Measurements from ENCODE around the gene JUP.
"Not testable (repeated sequence)": the region's sequence is repeated elsewhere in the genome, so short reads cannot be mapped to it uniquely, and the experiment has no call there.

Gene JUP

DNA sequence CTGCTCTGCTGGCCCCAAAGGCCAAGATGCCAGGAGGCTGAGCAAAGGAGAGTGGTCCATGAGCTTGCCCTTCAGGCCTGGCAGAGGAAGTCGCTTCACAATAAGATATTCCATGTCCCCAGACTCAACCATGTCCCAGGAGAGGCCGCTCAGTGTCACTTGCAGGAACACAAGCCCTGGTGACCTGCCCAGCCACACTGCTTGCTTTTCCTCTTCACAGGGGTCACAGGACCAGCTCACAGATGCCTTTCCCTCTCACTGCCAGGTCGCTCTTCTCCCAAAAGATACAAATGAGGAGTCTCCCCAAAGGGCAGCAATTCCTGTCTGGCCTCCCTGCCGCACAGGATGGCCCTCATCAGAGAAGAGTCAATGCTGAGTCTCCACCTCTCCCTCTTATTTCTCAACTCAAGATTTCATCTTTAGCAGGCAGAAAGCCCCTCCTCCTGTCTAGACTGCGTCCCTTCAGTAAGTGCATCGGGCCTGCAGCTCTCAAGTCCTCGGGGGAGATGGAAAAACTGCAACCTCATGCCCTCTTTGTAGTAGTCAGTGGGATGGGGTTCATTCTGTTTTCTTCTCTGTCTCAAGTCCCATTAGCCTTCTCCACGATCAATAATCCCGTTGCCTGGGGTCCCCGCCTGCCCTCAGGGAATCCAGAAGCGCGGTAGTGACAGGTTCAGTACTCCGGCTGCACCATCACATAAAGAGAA is 5.0 kb downstream of the JUP start:
- peak; percentile 45 for DNase-seq (ENCODE audit: low spot score)

DNA sequence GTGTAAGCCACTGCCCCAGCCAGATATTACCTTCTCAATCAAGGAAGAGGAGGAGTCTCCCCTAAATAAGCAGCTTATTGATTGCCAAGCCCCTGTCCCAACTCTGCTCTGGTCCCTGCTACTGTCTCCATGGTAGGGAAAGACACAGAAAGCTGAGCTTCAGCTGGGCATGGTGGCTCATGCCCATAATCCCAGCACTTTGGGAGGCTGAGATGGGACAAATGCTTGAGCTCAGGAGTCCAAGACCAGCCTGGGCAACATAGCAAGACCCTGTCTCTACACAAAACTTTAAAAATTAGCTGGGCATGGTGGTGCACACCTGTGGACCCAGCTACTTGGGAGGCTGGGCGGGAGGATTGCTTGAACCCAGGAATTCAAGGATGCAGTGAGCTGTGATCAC is 6.6 kb downstream of the JUP start:
- no peak for DNase-seq (ENCODE audit: low spot score)

DNA sequence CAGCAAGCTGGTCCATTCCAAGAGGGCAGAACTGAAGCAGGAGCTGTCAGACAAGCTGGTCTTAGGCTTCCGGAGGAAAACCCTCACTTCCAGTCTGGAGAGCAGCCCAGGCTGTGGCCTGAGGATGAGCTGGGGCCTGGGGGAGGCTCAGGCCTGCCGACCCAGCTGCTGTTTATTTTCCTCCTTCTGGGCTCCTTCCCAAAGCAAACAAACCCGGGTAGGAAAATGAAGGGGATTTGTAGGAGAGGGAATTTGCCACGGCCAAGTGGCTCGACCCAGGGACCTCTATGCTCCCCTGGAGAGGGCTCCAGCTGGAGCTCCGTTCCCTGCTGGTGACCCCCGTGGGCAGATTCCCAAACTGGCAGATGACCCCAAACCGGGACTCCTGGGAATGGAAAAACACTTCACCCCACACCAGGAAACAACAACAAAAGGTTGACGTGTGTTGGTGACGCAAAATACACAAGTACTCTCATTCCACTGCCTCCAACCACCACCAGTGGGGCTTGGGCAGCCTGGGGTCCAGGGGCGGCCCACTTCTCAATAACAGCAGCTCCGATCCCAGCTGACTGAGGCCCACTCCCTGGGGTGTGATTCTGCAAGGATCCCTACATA is 8.8 kb downstream of the JUP start:
- DNase-seq (ENCODE audit: low spot score): no peak

DNA sequence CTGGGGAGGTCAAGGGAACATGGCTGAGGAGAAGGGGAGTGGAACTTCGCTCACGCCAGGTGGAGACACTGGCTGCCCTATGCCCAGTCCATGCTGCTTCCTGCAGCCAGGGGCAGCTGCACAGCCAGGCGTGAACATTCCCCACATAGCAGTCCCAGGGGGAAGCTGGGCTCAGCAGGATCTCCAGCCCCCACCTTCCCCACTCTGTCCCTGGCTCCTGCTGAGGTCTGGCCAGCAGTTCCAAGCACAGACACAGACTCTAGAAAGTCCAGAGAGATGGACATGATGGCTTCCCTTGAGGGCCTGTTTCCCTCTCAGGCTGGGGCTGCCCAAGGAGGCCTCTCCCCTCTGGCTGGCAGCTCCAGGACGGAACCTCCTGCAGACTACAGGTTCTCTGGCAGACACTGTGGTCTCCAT is 9.3 kb downstream of the JUP start:
- DNase-seq (ENCODE audit: low spot score): peak; percentile 60

DNA sequence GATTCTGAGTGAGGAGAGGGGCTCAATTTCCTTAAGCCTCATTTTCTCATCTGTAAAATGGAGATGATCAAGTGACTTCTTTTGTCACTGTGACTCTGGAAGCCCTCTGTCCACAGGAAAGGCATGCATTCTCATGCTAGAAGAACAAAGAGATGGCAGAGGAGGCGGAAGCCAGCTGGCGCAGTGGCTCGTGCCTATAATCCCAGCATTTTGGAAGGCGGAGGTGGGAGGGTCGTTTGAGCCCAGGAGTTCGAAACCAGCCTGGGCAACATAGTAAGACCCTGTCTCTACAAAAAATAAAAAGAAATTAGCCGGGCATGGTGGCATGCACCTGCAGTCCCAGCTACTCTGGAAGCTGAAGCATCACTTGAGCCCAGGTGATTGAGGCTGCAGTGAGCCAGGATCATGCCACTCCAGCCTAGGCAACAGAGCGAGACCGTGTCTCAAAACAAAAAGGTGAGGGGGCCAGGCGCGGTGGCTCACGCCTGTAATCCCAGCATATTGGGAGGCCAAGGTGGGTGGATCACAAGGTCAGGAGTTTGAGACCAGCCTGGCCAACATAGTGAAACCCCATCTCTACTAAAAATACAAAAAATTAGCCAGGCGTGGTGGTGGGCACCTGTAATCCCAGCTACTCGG is 10.1 kb downstream of the JUP start:
- not testable (repeated sequence) for DNase-seq (ENCODE audit: low spot score)

DNA sequence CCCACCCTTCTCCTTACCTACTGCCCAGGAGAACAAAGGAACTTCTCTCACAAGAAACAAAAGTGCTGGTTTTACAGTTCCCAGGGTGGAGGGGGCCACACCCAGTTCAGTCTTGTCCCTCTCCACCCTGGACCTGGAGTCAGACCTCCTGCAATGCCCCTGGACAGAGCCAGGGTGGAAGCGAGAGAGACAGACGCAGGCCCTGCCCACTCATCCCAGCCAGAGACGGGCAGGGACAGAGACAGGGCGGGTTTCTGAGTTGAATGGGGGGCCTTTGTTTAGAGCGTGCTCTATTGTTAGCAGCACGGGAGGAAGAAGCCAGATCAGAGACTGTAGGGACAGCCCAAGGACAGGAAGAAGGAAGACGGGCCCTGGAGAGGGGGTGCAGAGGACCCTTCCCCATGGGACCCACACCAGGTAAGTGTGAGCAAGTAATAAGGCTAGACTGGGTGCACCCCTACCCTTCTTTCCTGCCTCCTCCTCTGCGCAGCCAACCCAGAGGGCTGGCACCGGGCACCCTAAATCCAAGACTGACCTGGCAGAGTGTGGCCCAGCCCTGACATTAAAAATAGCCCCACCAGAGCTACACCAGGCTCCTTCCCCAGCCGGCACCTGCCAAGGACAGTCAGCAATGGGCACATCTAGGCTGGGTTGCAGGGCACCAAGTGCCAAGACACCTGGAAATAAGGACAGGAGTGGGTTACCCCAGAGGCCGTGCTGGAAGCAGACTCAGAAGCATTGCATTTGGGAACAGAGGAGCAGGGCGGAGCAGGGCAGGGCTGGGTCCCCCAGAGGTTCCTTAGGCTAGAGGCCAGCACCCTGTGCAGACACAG is 10.9 kb downstream of the JUP start:
- DNase-seq (ENCODE audit: low spot score): no peak

DNA sequence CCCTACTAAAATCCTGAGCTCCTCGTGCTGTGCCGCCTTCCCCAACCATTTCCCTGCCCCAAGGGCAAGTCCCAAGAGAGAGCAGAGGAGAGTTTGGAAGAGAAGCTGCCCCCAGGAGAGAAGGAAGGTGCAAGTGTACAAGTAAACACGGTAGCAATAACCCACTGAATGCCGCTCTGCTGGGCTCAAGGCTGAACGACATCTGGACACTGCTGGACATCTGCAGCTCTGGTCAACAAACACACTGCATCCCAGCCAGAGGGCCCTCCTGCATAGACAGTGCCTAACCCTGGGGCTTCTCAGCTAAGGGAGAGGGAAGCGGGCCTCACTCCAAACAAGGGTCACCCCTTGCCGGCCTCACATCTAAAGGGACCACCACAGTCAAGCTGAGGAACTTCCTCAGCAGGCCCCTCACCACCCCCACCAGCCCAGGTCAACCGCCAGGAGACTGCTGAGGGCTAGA is 12.7 kb downstream of the JUP start:
- no peak for DNase-seq (ENCODE audit: low spot score)

DNA sequence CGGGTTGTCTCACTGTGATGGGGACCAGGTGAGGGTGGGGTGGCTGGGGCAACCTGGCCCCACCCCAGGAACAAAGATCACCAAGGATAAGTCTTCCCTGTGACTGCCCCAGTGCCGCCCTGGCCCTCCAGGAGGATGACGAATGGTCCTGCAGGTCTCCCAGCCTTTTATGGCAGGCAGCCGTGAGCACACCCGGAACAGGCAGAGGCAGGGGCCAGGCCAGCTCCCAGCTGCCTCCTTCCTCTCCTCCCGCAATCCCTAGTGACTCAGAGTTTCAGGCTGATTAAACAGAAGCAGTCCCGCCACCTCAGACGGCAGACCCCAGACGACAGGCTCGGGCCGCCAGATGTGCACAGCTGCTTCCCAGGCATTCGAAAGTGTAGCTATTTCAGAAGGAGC is 13.3 kb downstream of the JUP start:
- DNase-seq (ENCODE audit: low spot score): peak; percentile 43

DNA sequence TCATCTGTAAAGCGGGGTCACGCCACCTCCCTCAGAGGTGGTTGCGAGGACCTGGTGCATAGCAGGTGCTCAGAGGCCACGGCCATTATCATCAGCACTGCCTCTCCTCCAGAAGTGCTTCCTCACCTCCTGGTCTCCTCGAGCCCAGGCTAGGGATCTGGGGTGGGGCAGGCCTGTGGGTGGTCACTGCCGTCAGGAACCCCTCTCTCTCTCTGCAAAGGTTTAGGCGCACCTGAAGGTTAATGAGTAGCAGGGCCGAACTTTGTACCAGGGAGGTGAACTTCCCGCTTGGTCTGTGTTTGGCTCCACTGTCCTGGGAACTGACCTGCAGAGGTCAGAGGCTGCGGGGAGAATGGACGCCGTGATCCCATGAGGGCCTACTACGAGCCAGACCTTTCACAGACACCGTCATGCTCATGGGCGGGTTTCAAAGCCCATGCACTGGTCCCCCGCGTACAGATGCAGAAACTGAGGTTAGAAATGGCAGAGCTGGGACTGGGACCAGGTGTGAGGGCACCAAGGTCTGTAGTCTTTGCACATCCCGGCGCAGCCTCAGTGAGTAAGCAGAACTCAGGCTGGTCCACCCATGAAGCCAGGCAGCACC is 13.8 kb downstream of the JUP start:
- no peak for DNase-seq (ENCODE audit: low spot score)

DNA sequence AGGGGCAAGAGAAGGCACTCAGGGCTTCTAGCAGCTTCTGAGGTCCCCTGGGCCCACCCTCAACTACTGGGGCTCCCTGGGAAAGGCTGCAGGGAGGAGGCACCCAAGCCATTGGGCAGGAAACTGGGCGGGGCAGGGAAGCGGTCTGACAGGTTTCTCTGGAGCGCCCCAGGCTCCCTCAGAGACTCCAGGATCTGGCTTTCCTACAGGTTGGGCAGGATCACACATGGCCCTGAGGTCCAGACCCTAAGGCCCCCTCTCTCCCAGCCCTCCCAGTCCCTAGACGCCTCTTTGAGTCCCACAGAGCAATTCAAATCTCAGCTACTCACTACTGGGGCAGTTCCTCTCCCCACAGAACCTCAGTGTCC is 14.3 kb downstream of the JUP start:
- no peak for DNase-seq (ENCODE audit: low spot score)

DNA sequence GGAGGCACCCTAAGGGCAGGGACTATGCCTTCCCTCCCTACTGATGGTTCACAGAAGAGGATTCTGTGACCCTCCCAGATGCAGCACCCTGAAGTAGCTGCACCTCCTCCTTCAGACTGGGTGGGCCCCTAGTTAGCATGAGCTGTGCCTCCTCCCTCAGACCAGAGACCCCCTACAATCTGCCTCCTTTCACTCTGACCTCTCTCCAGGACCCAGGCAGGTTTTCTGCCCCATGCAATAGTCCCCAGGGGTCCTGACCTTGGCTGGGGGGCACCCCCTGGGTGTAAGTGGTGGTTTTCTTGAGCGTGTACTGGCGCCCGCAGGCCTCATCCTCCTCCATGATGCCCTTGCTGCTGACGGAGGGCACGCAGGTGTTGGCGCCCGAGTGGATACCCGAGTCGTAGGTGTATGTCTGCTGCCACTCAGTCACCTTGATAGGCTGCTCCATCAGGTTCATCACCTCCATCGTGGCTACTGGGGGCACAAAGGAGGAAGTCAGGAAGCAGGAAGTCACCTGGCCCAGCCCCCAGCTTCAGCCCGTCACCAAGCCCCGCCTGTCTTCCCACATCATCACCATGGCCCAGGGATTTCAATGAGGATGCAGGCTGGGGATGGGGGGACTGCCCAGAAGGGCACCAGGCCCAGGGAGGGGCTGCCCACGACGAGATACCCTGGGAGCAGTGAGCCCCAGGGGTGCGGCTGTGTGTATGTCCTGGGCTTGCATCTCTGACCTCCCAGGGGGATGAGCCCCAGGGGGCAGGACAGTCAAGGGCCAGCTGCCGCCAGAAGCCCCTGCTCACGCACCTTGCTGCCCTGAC is 14.9 kb downstream of the JUP start:
- DNase-seq (ENCODE audit: low spot score): no peak

DNA sequence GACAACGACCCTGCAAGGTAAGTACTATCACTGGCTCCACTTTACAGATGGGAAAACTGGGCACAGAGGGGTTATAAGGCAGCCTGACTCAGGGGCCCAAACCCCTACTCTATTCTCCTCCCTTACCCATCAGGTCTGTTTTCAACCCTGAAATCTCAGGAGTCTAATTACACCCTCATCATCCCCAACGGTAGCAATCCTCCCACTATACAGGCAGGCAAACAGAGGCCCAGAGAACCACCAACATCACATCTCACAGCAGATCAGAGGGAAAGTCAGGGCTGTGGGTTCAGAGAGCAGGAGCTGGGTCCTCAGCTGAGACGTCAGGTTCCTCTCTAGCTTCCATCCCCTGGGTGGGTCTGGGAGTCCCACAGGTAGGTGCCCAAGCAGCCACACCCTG is 16.5 kb downstream of the JUP start:
- no peak for DNase-seq (ENCODE audit: low spot score)

DNA sequence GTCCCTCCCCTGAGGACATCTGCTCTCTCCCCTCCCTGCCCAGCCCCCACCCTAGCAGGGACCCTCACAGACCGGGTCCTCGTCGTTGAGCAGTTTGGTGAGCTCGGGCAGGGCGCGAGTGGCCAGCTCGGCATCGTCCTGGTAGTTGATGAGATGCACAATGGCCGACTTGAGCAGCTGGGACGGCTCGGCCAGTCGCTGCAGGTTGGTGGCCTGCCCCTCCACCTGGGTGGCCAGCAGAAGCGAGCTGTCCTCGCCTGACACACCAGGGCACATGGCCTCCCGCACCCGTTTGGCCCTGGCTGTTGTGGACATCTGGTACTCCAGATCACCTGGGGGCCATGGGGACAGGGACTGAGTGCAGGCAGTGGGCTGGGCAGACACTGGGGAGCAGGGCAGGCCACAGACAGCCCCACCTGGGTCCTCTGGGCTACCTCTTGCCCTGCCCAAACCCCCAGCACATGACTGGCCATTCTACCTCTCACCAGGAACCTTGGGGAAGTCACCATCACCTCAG is 17.1 kb downstream of the JUP start:
- no peak for DNase-seq (ENCODE audit: low spot score)

DNA sequence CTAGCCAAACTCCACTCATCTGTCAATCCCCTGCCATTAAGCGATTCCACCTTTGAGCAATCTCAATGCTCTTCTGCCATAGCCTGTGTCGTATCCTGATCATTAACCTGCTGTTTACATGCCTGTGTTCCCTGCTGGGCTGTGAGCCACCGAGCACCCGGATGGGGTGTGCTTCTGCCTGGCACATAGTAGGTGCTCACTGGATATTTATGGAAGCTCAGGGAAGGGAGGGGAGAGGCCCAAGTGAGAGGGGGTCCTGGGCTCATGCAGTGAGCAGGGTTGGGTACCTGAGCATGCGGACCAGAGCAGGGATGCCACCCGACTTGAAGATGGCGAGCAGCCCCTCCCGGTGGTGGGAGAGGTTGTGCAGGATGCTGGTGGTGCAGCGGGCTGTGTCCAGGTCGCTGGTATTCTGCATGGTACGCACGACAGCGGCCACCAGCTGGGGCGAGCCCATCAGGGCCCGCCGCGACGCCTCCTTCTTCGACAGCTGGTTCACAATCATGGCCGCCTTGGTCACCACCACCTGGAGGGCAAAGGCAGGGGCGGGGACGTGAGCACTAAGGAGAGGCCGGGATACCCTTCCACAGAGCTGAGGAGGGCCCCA is 17.7 kb downstream of the JUP start:
- DNase-seq (ENCODE audit: low spot score): no peak

DNA sequence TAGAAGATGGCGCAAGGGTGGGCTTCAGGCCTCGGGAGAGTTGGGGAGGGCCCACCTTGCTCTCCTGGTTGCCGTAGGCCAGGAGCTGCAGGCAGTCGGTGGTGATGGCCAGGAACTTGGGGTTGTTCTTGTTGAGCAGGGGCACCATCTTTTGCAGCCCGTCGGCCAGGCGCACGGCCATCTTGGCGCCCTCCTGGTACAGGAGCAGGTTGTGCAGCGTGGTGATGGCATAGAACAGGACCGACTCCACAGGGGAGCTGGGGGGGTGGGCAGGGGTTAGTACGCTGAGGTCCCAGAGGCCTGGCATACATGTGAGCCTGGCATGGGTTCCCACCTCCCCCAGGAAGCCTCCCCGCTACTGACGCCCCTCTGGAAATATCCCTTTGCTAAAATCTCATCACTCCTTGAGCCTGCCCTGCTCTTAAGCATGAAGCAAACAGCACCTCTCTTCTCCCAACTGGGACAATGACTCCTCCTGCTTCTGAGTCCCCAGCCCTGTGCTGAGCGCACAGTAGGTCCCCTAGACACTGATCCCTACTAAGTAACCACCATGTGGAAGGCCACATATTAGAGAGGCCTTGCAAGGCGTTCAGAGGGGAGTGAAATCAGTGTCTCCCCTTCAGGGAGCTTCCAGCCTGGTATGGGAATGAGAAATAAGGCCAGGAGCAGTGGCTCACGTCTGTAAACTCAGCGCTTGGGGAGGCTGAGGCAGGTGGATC is 19.0 kb downstream of the JUP start:
- no peak for DNase-seq (ENCODE audit: low spot score)

DNA sequence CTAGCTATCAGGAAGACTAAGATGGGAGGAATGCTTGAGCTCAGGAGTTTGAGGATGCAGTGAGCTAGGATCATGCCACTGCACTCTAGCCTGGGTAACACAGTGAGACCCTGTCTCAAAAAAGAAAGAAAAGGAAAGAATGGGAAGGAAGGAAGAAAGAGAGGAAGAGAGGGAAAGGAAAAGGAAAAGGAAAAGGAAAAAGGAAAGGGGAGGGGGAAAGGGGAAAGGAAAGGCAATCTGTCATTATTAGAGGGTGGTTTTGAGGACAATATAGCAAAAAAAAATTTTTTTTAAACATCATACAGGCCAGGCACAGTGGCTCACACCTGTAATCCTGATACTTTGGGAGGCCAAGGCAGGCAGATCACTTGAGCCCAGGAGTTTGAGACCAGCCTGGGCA is 20.4 kb downstream of the JUP start:
- no peak for DNase-seq (ENCODE audit: low spot score)

DNA sequence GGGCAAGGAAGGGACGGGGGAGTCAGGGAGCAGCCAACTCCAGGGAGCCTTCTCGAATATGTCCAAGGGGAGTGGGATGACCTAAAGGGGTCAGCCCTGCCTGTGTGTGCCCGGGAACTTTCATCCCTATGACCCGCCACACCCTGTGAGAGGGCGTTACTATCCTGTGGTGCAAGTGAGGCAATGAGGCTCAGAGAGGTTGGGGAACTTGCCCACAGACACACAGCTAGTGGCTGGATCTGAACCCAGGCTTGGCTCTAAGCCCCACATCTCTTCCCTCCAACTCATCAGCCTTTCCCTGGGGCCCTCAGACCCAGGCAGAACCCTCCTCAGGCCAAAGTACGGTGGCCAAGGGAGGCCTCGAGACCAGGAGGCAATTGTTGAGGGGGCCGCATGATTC is 23.2 kb downstream of the JUP start:
- no peak for DNase-seq (ENCODE audit: low spot score)

DNA sequence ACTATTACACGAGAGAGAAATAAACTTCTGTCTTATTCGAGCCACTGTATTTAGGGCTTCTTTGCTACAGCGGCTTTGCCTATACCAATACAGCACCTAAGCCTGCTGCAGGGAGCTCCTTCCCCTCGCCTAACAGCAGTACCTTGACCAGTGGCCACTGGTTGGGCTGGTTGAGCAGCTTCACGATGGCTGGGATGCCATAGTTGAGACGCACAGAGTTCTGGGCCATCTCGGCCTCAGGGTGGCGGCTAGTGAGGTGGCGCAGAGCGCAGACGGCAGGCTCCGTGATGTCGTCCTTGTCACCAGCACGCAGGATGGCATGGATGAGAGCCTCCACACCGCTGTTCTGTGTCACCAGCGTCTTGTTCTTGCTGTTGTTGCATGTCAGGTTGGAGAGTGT is 23.7 kb downstream of the JUP start:
- DNase-seq (ENCODE audit: low spot score): no peak

DNA sequence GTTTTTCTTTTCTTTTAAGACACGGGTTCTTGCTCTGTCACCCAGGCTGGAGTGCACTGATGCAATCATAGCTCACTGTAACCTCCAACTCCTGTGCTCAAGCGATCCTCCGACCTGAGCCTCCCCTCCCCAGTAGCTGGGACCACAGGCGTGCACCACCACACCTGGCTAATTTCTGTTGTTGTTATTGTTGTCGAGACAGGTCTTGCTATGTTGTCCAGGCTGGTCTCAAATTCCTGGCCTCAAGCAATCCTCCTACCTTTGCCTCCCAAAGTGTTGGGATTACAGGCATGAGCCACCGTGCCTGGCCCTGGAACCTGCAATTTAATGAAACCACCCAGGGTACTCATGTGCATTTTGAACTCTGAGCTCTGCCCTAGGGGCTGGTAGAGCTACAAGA is 24.1 kb downstream of the JUP start:
- DNase-seq (ENCODE audit: low spot score): no peak

DNA sequence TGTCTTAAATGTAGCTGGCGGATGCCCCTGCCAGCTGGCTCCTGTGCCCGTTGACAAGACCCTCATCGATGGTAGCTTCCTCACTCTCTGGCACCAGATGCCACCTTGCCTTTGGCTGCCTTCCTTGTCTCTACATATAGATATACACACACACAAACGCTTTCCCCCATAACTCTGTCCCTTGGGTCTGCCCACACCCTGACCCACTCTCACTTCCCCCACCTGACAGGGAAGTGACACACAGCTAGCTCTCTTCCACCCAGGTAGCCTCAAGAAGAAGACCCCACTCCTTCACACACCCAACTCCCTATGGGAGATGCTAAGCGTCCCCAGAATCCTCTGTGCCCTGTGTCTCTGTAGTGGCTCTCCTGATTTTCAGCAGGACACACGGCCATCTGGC is 25.6 kb downstream of the JUP start:
- no peak for DNase-seq (ENCODE audit: low spot score)
